H54 (cell line): ENCODE results near the gene C10orf95.
"Not testable (repeated sequence)": the region's sequence is repeated elsewhere in the genome, so short reads cannot be mapped to it uniquely, and the experiment has no call there.

Source experiments
- DNase-seq: peaks from one replicate; pipeline ENCODE4 v3.0.0; 2011; ENCODE audit warnings: low spot score, mixed read lengths; ENCODE audit not compliant: insufficient read length
- FAIRE-seq: peaks from 3 replicates; lab custom pipeline; 2011; peaks lifted over from hg19 to GRCh38; lab: Jason Lieb, UNC
- POLR2A ChIP-seq: IDR thresholded peaks from 2 replicates; pipeline ENCODE4 v1.6.1; 2011; ENCODE audit warnings: low read depth, mild to moderate bottlenecking, low read length

Gene C10orf95

DNA sequence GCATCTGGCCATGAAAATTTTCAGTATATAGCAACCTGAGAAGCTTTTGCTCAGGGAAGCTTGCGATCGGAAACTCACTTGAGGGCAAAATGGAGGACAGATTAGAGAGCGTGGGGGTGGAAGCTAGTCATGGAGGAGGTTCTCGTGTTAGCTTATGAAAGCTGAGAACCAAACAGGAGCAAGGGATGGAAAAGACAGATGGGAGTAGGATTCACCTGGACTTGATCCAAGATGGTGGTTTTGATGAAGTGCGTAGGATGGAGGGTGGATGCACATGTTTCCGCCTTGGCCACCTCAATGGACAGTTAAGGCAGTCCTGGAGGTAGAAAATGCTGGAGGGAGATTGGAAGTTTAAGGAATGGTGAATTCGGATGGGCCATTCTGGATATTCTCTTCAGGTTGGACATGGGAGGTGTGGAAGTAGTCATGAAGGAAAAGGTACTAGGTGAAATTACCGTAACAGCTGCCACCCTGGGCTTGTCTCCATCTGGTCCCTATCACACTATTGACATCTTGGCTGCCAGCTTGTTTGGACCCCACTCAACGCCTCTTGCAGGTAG lies 6.3 kb upstream of the C10orf95 start:
- DNase-seq (no peak), FAIRE-seq (no peak)
- no peak for TF ChIP-seq POLR2A

DNA sequence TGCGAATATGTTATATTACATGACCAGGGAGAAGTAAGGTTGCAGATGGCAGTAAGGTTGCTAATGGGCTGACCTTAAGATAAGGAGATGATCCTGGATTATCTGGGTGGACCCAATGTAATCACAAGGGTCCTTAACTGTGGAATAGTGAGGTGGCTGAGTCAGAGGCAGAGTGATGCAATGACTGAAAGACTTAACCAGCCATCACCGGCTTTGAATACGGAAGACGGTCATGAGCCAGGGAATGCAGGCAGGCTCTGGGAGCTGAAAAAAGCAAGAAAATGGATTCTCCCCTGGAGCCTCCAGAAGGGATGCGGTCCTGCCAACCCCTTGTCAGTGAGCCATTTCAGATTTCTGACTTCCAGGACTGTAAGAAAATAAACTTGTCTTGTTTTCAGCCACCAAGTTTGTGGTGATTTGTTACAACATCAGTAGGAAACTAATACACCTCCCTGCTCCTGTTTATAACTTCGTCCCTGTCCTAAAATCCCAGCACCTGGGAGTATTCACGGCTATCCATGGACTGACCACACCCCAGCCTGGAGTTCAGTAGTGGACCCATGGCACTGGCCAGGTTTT lies 4.6 kb upstream of the C10orf95 start:
- FAIRE-seq (no peak), DNase-seq (no peak)
- TF ChIP-seq POLR2A = no peak

- not testable (repeated sequence) for FAIRE-seq
Observed at GRCh38 chr10:102454662-102455487, 3.5 kb upstream of the C10orf95 start.

GRCh38 chr10:102453502-102453901 lies 2.2 kb upstream of the C10orf95 start:
- TF ChIP-seq POLR2A = no peak
- no peak for FAIRE-seq

More at GRCh38 chr10:102454662-102455487, 3.5 kb upstream of the C10orf95 start:
- DNase-seq = not testable (repeated sequence)

GRCh38 chr10:102452672-102453340 lies 1.5 kb upstream of the C10orf95 start:
- TF ChIP-seq POLR2A = no peak
- FAIRE-seq = no peak
- DNase-seq = peak; percentile 75

More at GRCh38 chr10:102453502-102453901, 2.2 kb upstream of the C10orf95 start:
- no peak for DNase-seq

- DNase-seq = peak; percentile 79
- no peak for FAIRE-seq
Observed at GRCh38 chr10:102450374-102451104, 804 bp downstream of the C10orf95 start.

DNA sequence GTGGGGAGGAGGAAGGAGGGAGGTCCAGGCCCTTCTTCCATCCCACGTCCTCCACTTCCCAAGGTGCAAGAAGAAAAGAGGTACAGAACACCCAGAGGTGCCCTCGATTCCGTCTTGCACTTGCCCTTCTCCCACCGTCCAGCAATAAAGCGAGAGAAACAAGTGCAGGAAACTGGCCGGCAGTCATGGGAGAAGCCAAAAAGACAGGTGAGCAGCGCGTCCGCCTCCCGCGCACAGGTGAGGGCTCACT lies 1.3 kb downstream of the C10orf95 start:
- DNase-seq (no peak), FAIRE-seq (no peak)
- TF ChIP-seq POLR2A = no peak

More at GRCh38 chr10:102450374-102451104, 804 bp downstream of the C10orf95 start:
- TF ChIP-seq POLR2A = peak; percentile 78

DNA sequence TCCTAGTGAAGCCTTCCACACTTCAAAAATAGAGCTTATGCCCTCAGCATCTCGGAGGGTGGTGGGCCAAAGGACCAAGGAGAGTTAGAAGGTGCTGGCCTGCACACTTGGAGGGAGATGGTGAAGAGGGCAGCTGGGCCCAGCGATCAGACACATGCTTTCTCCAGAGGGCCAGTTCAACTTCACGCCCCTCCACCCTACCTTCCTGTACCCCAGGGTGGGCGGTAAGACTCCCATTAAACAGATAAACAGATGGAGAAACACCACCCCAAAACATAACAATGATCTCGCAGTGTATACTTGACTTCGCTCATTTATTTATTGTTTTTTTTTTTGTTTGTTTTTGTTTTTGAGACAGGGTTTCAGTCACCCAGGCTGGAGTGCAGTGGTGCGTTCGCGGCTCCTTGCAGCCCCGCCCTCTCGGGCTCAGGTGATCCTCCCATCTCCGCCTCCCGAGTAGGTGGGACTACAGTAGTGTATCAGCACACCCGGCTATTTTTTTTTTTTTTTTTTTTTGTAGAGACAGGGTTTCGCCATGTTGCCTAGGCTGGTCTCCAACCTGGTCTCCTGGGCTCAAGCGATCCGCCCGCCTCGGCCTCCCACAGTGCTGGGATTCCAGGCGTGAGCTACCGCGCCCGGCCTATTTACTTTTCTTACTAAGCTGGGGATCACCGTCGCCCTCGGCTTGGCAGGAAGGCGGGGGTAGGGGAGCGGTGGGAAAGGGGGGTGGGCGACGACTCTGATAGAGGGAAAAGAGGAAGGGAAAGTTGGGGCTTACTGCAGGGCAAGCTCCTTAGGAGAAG lies 1.8 kb downstream of the C10orf95 start:
- no peak for FAIRE-seq
- TF ChIP-seq POLR2A = no peak
- DNase-seq = no peak

- DNase-seq (no peak), FAIRE-seq (no peak)
- no peak for TF ChIP-seq POLR2A
Observed at GRCh38 chr10:102444851-102445250, 6.5 kb downstream of the C10orf95 start.

GRCh38 chr10:102438374-102438773 lies 13.0 kb downstream of the C10orf95 start:
- no peak for TF ChIP-seq POLR2A
- FAIRE-seq (no peak), DNase-seq (no peak)

DNA sequence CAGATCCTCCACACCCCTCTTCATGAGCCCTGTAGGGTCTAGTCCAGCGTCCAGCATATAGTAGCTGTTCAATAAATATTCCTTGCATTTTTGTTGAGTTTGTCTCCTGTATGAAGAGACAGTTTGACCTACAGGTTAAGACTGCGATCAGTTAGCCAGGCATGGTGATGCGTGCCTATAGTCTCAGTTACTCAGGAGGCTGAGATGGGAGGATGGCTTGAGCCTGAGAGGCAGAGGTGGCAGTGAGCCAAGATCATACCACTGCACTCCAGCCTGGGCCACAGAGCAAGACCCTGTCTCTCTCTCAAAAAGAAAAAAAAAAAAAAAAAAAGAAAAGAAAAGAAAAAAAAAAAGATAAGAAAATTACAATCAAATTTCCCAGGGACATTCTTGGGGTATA lies 13.8 kb downstream of the C10orf95 start:
- TF ChIP-seq POLR2A = no peak
- DNase-seq = no peak
- no peak for FAIRE-seq

GRCh38 chr10:102436312-102436711 lies 15.0 kb downstream of the C10orf95 start:
- no peak for FAIRE-seq
- TF ChIP-seq POLR2A = no peak
- no peak for DNase-seq
